Measurements from ENCODE around the gene DUSP1.

The DUSP1 gene

DNA sequence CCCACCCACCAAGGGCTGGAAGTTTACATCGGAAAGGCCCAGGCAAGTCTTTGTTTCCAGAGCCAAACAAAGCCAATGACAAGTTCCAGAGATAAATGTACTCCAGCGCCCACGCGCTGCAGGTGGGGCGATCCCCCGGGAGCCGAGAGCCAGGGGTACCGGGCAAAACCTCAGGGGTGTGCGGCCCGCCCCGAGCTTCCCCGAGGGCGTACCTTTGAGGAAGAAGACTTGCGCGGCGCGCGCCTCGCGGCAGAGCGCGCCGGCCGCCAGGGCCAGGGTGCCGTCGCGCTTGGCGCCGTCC, 671 bp downstream of the DUSP1 start:
- no peak for DNase-seq (ENCODE audit: low read depth)
- TF ChIP-seq, protein P1, sequence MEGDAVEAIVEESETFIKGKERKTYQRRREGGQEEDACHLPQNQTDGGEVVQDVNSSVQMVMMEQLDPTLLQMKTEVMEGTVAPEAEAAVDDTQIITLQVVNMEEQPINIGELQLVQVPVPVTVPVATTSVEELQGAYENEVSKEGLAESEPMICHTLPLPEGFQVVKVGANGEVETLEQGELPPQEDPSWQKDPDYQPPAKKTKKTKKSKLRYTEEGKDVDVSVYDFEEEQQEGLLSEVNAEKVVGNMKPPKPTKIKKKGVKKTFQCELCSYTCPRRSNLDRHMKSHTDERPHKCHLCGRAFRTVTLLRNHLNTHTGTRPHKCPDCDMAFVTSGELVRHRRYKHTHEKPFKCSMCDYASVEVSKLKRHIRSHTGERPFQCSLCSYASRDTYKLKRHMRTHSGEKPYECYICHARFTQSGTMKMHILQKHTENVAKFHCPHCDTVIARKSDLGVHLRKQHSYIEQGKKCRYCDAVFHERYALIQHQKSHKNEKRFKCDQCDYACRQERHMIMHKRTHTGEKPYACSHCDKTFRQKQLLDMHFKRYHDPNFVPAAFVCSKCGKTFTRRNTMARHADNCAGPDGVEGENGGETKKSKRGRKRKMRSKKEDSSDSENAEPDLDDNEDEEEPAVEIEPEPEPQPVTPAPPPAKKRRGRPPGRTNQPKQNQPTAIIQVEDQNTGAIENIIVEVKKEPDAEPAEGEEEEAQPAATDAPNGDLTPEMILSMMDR (IDR thresholded peaks at IDR 0.05; ENCODE audit: low read depth, low read length, missing control alignments) = no peak
- peak overlapping the region; percentile 91 for H3K4me3 ChIP-seq (ENCODE audit: low read depth, low read length)

DNA sequence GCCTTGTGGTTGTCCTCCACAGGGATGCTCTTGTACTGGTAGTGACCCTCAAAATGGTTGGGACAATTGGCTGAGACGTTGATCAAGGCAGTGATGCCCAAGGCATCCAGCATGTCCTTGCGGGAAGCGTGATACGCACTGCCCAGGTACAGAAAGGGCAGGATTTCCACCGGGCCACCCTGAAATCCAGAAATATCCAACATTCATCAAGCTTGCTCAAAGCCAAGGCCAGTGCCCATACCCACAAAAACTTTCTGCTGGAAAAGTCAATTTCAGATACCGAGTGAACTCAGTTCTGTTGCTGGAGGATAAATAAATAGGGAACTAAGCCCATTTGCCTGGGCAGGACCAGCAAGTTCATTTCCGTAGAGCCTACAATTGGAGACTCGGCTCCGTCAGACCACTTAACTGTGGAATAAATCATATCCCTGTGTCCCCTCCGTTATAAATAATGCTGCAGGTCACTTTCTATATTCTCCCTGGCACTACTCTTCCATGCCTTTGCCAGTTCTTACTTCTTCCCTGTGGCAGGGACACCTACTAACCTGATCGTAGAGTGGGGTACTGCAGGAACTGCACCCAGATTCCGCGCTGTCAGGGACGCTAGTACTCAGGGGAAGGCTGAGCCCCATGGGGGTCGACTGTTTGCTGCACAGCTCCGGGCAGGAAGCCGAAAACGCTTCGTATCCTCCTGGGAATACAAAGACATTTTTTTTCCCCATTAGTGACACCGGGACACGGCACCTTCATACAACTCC, 1.2 kb downstream of the DUSP1 start:
- TF ChIP-seq, protein P1 (IDR thresholded peaks at IDR 0.05; ENCODE audit: low read depth, low read length, missing control alignments) = no peak
- peak overlapping the region; percentile 91 for H3K4me3 ChIP-seq (ENCODE audit: low read depth, low read length)
- no peak for DNase-seq (ENCODE audit: low read depth)

DNA sequence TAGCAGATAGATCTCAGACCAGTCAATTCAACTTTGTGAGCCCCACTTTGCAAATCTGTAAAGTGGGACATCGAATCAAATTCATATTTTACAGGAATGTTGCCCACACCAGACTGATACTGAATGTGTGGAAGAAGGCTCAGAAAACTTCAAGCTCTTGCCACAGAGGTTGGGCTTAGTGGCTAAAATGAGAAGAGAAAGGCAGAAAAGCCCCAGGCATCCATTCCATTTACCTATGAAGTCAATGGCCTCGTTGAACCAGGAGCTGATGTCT, 1.7 kb downstream of the DUSP1 start:
- no peak for DNase-seq (ENCODE audit: low read depth)
- H3K4me3 ChIP-seq (ENCODE audit: low read depth, low read length) = peak overlapping the region; percentile 91
- TF ChIP-seq, protein P1 (IDR thresholded peaks at IDR 0.05; ENCODE audit: low read depth, low read length, missing control alignments) = no peak

DNA sequence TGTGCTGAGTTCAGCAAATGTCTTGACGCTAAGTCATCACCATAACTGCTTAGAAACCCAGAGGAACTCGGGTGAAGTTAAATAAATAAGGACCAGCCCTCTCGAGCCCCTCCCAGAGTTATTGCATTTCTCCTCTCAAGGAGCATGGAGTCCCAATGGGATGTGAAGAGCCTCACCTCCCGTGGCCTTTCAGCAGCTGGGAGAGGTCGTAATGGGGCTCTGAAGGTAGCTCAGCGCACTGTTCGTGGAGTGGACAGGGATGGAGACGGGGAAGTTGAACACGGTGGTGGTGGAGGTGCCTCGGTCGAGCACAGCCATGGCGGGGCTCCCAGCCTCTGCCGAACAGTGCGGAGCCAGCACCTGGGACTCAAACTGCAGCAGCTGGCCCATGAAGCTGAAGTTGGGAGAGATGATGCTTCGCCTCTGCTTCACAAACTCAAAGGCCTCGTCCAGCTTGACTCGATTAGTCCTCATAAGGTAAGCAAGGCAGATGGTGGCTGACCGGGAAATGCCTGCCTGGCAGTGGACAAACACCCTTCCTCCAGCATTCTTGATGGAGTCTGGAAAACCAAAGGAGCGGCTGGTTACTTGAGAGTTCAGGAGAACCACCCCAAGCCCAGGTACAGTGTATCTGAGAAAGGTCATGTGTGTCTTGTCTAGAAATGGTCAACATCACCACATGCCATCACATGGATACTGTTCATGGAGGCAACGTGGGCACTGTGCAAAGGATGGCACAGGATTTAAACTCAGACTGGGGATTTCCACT, 2.2 kb downstream of the DUSP1 start:
- DNase-seq (ENCODE audit: low read depth) = no peak
- TF ChIP-seq, protein P1 (IDR thresholded peaks at IDR 0.05; ENCODE audit: low read depth, low read length, missing control alignments) = no peak
- no peak overlapping the region for H3K4me3 ChIP-seq (ENCODE audit: low read depth, low read length)

DNA sequence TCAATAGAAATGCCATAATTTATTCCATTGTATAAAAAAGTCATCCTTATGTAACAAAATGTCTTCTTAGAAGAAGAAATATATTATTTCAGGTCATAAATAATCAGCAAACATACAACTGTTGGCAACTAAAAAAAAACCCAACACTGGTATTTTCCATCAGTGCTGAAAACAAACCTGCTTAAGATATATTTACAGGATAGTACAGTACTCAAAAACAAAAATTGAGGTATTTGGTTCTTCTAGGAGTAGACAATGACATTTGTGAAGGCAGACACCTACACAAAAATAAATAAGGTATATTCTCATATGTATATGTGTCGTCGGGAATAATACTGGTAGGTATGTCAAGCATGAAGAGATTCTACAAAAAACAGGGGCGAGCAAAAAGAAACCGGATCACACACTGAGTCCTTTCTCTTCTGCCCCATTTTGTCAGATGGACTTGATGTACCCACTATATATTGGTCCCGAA, 2.9 kb downstream of the DUSP1 start:
- no peak overlapping the region for H3K4me3 ChIP-seq (ENCODE audit: low read depth, low read length)
- TF ChIP-seq, protein P1 (IDR thresholded peaks at IDR 0.05; ENCODE audit: low read depth, low read length, missing control alignments) = no peak
- DNase-seq (ENCODE audit: low read depth) = no peak

DNA sequence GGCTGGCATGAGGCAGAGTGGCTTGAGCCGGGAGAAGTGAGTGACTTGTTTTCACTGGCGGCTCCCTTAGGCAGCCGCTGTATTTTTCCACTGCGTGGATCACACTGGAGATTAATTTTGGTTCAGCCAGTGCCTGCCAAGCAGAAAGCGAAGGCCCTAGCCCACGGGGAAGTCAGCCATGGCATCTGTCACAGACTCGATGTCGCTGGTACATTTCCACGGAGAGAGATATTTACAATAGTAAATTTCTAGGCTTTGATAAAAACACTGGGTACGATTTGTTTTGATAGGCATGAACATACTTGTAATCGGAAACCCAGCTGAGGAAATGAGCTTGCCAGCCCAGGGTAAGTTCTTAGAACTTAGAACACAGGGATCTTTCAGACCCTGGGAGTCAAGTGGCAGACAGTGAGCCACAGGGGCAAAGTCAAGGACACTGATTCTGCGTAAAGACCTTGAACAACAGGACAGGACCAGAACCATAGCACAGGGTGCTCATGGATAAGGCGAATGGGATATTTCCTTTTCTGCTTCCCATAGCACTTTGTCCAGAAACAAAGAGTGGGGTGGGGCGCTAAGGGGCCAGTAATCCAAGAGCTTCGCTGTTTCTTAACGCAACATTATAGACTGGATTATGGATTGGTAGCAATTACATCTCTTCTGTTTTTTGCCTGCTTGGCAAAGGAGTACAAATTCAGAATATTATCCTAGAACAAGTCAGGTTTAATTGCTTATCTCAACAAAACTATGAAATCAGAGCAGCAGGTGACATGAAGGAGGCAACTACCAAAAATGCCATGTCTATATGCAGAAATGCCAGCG, 4.5 kb downstream of the DUSP1 start:
- TF ChIP-seq, protein P1 (IDR thresholded peaks at IDR 0.05; ENCODE audit: low read depth, low read length, missing control alignments) = no peak
- no peak for DNase-seq (ENCODE audit: low read depth)
- no peak overlapping the region for H3K4me3 ChIP-seq (ENCODE audit: low read depth, low read length)

Measured in GM12864 (cell line).